Measurements from ENCODE around the gene TCERG1. TPM values are rescaled to one million over a fixed set of nuclear protein-coding genes. Genes with fewer than 3 reads are reported as not detected.

The TCERG1 gene
- 10 to 100 TPM; 24.8 to 40.4 TPM for polyA plus RNA-seq

GRCh38 chr5:146446861-146447733 lies at the start of gene TCERG1:
Gene TCERG1, plus strand, starts transcription at chr5:146447333. Its CDS starts 17 bp downstream, at chr5:146447350.
- Histone ChIP-seq H3K27ac (ENCODE audit: low read depth in 2 of 2, low read length in 1 of 2) (peak within 1 kb of the TSS; percentile 81 to 90), H3K9me3 (ENCODE audit: control insufficient read depth in 2 of 2, insufficient read depth in 1 of 2, low read depth in 1 of 2, low read length in 1 of 2) (no peaks in the 10 kb centered on the region), H3K36me3 (ENCODE audit: control insufficient read depth in 2 of 2, insufficient read depth in 2 of 2, low read length in 1 of 2) (no peaks in the 10 kb centered on the region), H3K4me1 (ENCODE audit: control insufficient read depth in 2 of 2, insufficient read depth in 2 of 2, low read length in 1 of 2) (no peaks in the 10 kb centered on the region), H3K4me3 (ENCODE audit: low read depth in 1 of 2, low read length in 2 of 2) (peak within 1 kb of the TSS; percentile 70 to 96), H3K27me3 (ENCODE audit: control insufficient read depth in 1 of 2, insufficient read depth in 2 of 2, low read length in 2 of 2) (no peaks in the 10 kb centered on the region)
- 0 to 1% methylated on average over 56 to 68 of the region's 68 CpGs for WGBS, 2 donors

DNA sequence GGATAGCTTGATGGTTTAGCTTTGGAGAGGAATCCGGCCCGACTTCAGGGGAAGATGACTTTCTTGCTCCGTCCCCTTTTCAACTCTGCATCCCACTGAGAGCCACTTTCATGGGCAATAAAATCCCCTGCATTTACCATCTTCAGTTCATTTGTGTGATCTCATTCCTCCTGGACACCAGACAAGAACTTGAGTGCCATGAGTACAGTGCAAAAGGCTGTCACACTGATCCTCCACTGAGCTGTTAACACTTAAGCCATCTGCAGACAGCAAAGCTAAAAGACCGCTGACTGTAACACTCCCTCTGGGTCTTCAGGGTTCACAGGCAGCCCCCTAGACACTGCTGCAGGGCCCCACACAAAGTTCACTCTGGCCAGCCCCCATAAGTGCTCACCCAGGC lies 48.3 kb upstream of the TCERG1 start:
- no peak overlapping the region for H3K4me3 ChIP-seq (ENCODE audit: low read depth in 1 of 2, low read length in 2 of 2)
- no peaks in the 10 kb centered on the region for H3K27me3 ChIP-seq (ENCODE audit: control insufficient read depth in 1 of 2, insufficient read depth in 2 of 2, low read length in 2 of 2)
- H3K9me3 ChIP-seq (ENCODE audit: control insufficient read depth in 2 of 2, insufficient read depth in 1 of 2, low read depth in 1 of 2, low read length in 1 of 2) = no peaks in the 10 kb centered on the region
- no peak overlapping the region for H3K27ac ChIP-seq (ENCODE audit: low read depth in 2 of 2, low read length in 1 of 2)
- H3K36me3 ChIP-seq (ENCODE audit: control insufficient read depth in 2 of 2, insufficient read depth in 2 of 2, low read length in 1 of 2) = no peaks in the 10 kb centered on the region
- H3K4me1 ChIP-seq (ENCODE audit: control insufficient read depth in 2 of 2, insufficient read depth in 2 of 2, low read length in 1 of 2) = no peaks in the 10 kb centered on the region
- WGBS, 2 donors = 91% methylated on average over 4 of the region's 4 CpGs

GRCh38 chr5:146399481-146399880 lies 47.7 kb upstream of the TCERG1 start:
- Histone ChIP-seq H3K4me1 (ENCODE audit: control insufficient read depth in 2 of 2, insufficient read depth in 2 of 2, low read length in 1 of 2) (no peaks in the 10 kb centered on the region), H3K4me3 (ENCODE audit: low read depth in 1 of 2, low read length in 2 of 2) (no peak overlapping the region), H3K36me3 (ENCODE audit: control insufficient read depth in 2 of 2, insufficient read depth in 2 of 2, low read length in 1 of 2) (no peaks in the 10 kb centered on the region), H3K27me3 (ENCODE audit: control insufficient read depth in 1 of 2, insufficient read depth in 2 of 2, low read length in 2 of 2) (no peaks in the 10 kb centered on the region), H3K27ac (ENCODE audit: low read depth in 2 of 2, low read length in 1 of 2) (no peak overlapping the region), H3K9me3 (ENCODE audit: control insufficient read depth in 2 of 2, insufficient read depth in 1 of 2, low read depth in 1 of 2, low read length in 1 of 2) (no peaks in the 10 kb centered on the region)
- WGBS, 2 donors = 78 to 83% methylated on average over 1 of the region's 1 CpG

- Histone ChIP-seq H3K4me3 (ENCODE audit: low read depth in 1 of 2, low read length in 2 of 2) (no peak overlapping the region), H3K4me1 (ENCODE audit: control insufficient read depth in 2 of 2, insufficient read depth in 2 of 2, low read length in 1 of 2) (no peaks in the 10 kb centered on the region), H3K27ac (ENCODE audit: low read depth in 2 of 2, low read length in 1 of 2) (no peak overlapping the region), H3K9me3 (ENCODE audit: control insufficient read depth in 2 of 2, insufficient read depth in 1 of 2, low read depth in 1 of 2, low read length in 1 of 2) (no peaks in the 10 kb centered on the region), H3K36me3 (ENCODE audit: control insufficient read depth in 2 of 2, insufficient read depth in 2 of 2, low read length in 1 of 2) (no peaks in the 10 kb centered on the region), H3K27me3 (ENCODE audit: control insufficient read depth in 1 of 2, insufficient read depth in 2 of 2, low read length in 2 of 2) (no peaks in the 10 kb centered on the region)
- 77 to 78% methylated on average over 2 of the region's 2 CpGs for WGBS, 2 donors
These were observed 46.9 kb upstream of the TCERG1 start for GRCh38 chr5:146400201-146400600.

DNA sequence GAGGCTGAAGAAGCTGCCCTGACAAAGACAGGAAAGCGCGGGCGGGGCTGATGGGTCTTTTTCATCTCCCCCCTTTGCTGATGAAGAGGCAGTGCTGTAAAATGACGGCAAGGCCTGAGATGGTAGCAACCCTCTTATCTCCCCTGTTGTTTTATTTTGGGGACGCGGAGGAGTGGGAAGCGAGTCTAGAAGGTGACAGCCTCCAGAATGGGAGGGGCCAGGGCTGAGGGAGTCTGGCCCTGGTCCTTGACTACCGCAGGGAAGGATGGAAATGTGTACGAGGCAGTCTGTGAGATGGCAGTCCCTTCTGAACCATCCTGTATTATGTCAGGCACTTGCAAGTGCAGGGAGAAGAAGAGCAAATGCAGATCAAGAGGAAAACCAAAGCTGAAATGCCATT lies 46.1 kb upstream of the TCERG1 start:
- no peaks in the 10 kb centered on the region for H3K27me3 ChIP-seq (ENCODE audit: control insufficient read depth in 1 of 2, insufficient read depth in 2 of 2, low read length in 2 of 2)
- H3K36me3 ChIP-seq (ENCODE audit: control insufficient read depth in 2 of 2, insufficient read depth in 2 of 2, low read length in 1 of 2) = no peaks in the 10 kb centered on the region
- no peak overlapping the region for H3K27ac ChIP-seq (ENCODE audit: low read depth in 2 of 2, low read length in 1 of 2)
- no peaks in the 10 kb centered on the region for H3K4me1 ChIP-seq (ENCODE audit: control insufficient read depth in 2 of 2, insufficient read depth in 2 of 2, low read length in 1 of 2)
- 66 to 70% methylated on average over 9 of the region's 9 CpGs for WGBS, 2 donors
- no peak overlapping the region for H3K4me3 ChIP-seq (ENCODE audit: low read depth in 1 of 2, low read length in 2 of 2)
- no peaks in the 10 kb centered on the region for H3K9me3 ChIP-seq (ENCODE audit: control insufficient read depth in 2 of 2, insufficient read depth in 1 of 2, low read depth in 1 of 2, low read length in 1 of 2)

DNA sequence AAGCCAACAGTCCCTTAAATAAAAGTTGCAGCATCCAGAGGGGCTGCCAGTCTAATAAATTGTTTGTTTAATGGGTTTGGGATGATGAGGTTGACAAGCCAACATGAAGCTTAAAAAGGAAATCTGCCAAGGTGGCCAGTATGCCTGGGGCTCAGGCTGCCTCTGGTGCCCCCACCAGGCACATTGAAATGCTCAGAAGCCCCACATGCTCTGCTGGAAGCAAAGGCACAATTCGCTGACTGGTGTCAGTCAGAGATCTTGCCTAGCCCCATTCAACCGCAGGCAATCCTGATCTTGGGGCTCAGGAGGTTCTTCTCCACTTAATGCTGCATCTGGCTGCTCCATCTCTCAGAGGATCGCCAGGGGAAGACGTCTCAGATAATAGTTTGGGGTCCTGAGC lies 44.2 kb upstream of the TCERG1 start:
- Histone ChIP-seq H3K27me3 (ENCODE audit: control insufficient read depth in 1 of 2, insufficient read depth in 2 of 2, low read length in 2 of 2) (no peaks in the 10 kb centered on the region), H3K4me3 (ENCODE audit: low read depth in 1 of 2, low read length in 2 of 2) (no peak overlapping the region), H3K9me3 (ENCODE audit: control insufficient read depth in 2 of 2, insufficient read depth in 1 of 2, low read depth in 1 of 2, low read length in 1 of 2) (no peaks in the 10 kb centered on the region), H3K27ac (ENCODE audit: low read depth in 2 of 2, low read length in 1 of 2) (no peak overlapping the region), H3K36me3 (ENCODE audit: control insufficient read depth in 2 of 2, insufficient read depth in 2 of 2, low read length in 1 of 2) (no peaks in the 10 kb centered on the region), H3K4me1 (ENCODE audit: control insufficient read depth in 2 of 2, insufficient read depth in 2 of 2, low read length in 1 of 2) (no peaks in the 10 kb centered on the region)
- WGBS, 2 donors = 67 to 69% methylated on average over 4 of the region's 4 CpGs

DNA sequence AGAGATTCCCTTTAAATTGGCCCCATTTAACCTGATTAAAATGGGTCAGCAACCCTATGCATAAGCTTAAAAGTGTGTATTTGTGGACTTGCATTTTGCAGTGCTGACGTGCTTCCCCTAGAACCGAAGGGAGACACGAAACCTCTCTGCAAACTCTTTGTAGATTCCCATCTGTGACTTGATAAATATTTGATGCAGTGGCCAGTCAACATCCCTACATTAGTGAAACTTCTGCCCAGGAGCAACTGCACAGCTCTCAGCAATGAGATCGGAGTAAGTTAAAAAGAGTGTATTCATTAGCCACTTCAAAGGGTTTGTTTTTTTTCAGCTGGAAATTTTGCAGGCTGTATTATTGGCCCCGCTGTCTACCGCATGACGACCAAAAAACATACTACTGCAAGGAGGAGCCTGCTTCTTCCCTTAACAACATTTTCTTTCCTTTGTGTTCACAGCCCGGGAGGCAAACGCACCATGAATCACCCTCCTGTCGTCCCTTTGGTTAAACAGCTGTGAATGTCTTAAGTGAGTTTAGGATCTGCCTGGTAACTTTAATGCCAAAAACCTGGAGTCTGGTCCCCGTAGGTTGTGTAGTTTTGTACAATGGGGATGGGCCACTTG lies 38.0 kb upstream of the TCERG1 start:
- Histone ChIP-seq H3K4me1 (ENCODE audit: control insufficient read depth in 2 of 2, insufficient read depth in 2 of 2, low read length in 1 of 2) (no peaks in the 10 kb centered on the region), H3K27me3 (ENCODE audit: control insufficient read depth in 1 of 2, insufficient read depth in 2 of 2, low read length in 2 of 2) (no peaks in the 10 kb centered on the region)

DNA sequence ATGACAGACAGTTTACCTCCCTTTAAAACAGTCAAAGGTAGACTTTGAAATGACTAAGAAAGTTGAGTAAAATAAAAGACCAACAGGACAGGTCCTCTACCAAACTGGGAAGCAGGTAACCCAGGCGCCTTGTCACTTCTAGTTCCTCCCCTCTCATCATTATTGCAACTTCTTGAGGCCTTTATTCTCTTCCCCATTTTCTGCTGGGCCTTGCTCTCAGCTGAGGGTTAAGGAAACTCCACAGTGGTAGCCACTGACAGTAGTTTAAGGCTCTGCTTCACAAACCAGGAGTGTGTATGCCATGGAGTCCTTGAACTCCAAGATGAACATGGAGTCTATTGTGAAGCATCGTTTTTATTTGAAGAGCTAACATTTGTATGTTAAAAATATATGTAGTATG lies 36.9 kb upstream of the TCERG1 start:
- H3K36me3 ChIP-seq (ENCODE audit: control insufficient read depth in 2 of 2, insufficient read depth in 2 of 2, low read length in 1 of 2) = no peaks in the 10 kb centered on the region
- H3K9me3 ChIP-seq (ENCODE audit: control insufficient read depth in 2 of 2, insufficient read depth in 1 of 2, low read depth in 1 of 2, low read length in 1 of 2) = no peaks in the 10 kb centered on the region
- no peaks in the 10 kb centered on the region for H3K4me1 ChIP-seq (ENCODE audit: control insufficient read depth in 2 of 2, insufficient read depth in 2 of 2, low read length in 1 of 2)
- H3K4me3 ChIP-seq (ENCODE audit: low read depth in 1 of 2, low read length in 2 of 2) = no peak overlapping the region
- 86 to 91% methylated on average over 2 of the region's 2 CpGs for WGBS, 2 donors
- no peak overlapping the region for H3K27ac ChIP-seq (ENCODE audit: low read depth in 2 of 2, low read length in 1 of 2)
- no peaks in the 10 kb centered on the region for H3K27me3 ChIP-seq (ENCODE audit: control insufficient read depth in 1 of 2, insufficient read depth in 2 of 2, low read length in 2 of 2)

More for the DNA sequence above, 38.0 kb upstream of the TCERG1 start:
- 23 to 33% methylated on average over 11 of the region's 11 CpGs for WGBS, 2 donors
- Histone ChIP-seq H3K4me3 (ENCODE audit: low read depth in 1 of 2, low read length in 2 of 2) (no peak overlapping the region), H3K36me3 (ENCODE audit: control insufficient read depth in 2 of 2, insufficient read depth in 2 of 2, low read length in 1 of 2) (no peaks in the 10 kb centered on the region), H3K27ac (ENCODE audit: low read depth in 2 of 2, low read length in 1 of 2) (no peak overlapping the region), H3K9me3 (ENCODE audit: control insufficient read depth in 2 of 2, insufficient read depth in 1 of 2, low read depth in 1 of 2, low read length in 1 of 2) (no peaks in the 10 kb centered on the region)

DNA sequence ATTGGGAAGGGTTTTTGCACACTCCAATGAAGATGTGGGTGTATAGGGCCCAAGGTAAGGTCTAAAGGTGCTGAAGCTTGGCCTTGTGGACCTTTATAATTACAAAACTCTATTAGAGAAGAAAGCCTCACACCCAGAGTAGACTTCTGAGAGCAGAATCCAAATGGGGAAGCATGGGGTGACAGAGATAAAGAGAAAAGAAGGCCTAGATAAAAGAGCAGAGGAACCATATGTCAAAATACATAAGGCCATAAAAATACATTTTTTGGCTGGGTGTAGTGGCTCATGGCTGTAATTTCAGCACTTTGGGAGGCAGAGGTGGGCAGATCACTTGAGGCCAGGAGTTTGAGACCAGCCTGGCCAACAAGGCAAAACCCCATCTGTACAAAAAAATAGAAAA lies 27.4 kb upstream of the TCERG1 start:
- H3K27me3 ChIP-seq (ENCODE audit: control insufficient read depth in 1 of 2, insufficient read depth in 2 of 2, low read length in 2 of 2) = no peaks in the 10 kb centered on the region
- H3K4me3 ChIP-seq (ENCODE audit: low read depth in 1 of 2, low read length in 2 of 2) = no peak overlapping the region
- H3K4me1 ChIP-seq (ENCODE audit: control insufficient read depth in 2 of 2, insufficient read depth in 2 of 2, low read length in 1 of 2) = no peaks in the 10 kb centered on the region
- H3K9me3 ChIP-seq (ENCODE audit: control insufficient read depth in 2 of 2, insufficient read depth in 1 of 2, low read depth in 1 of 2, low read length in 1 of 2) = no peaks in the 10 kb centered on the region
- no peaks in the 10 kb centered on the region for H3K36me3 ChIP-seq (ENCODE audit: control insufficient read depth in 2 of 2, insufficient read depth in 2 of 2, low read length in 1 of 2)
- H3K27ac ChIP-seq (ENCODE audit: low read depth in 2 of 2, low read length in 1 of 2) = no peak overlapping the region

- Histone ChIP-seq H3K27ac (ENCODE audit: low read depth in 2 of 2, low read length in 1 of 2) (no peak overlapping the region), H3K9me3 (ENCODE audit: control insufficient read depth in 2 of 2, insufficient read depth in 1 of 2, low read depth in 1 of 2, low read length in 1 of 2) (no peaks in the 10 kb centered on the region), H3K4me3 (ENCODE audit: low read depth in 1 of 2, low read length in 2 of 2) (no peak overlapping the region), H3K27me3 (ENCODE audit: control insufficient read depth in 1 of 2, insufficient read depth in 2 of 2, low read length in 2 of 2) (no peaks in the 10 kb centered on the region), H3K4me1 (ENCODE audit: control insufficient read depth in 2 of 2, insufficient read depth in 2 of 2, low read length in 1 of 2) (no peaks in the 10 kb centered on the region), H3K36me3 (ENCODE audit: control insufficient read depth in 2 of 2, insufficient read depth in 2 of 2, low read length in 1 of 2) (no peaks in the 10 kb centered on the region)
- 71 to 78% methylated on average over 12 of the region's 12 CpGs for WGBS, 2 donors
These were observed 22.1 kb upstream of the TCERG1 start for GRCh38 chr5:146425023-146425422.

Measured in esophagus (tissue), 2 donors.